NCI-H146 treated with DMSO at 0.1 percent for 48 hours (cell line): ENCODE results near the gene EIF4E3.

Source experiments
- DNase-seq: peaks from one replicate; lab custom pipeline; 2025; ENCODE audit not compliant: unreplicated experiment; lab: John Stamatoyannopoulos, UW

The EIF4E3 gene

DNA sequence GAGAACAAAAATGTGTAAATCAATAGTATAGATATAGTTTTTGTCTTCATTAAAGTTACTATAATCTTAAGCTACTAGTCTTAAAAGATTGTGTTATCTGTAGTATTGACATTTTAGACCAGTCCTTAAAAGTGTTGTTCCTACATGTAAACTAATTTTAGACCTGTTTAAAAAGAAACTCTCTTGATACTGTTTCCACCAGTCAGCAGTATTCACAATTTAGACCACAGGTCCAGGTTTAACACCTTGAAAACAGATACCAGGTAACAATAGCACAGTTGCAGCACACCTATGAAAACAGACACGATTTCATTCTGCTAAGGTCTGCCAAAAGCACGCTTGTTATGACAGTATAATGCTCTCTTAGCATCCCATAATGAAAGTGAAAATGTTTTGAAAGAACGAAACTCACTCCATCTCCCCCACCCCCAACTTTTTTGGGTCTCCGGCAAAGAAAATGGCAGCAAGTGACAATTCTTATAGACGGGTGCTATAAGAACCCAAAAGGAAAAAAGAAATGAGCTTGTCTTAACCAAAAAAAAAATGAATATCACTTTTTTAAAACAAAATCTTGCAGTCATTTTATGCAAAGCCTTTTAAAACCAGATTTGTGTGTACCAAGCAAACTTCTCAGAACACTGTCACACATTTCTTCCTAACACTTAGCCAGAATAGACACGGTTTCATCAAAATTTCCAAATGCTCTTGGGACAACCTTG is 1.6 kb downstream of the EIF4E3 start:
- DNase-seq = no peak

DNA sequence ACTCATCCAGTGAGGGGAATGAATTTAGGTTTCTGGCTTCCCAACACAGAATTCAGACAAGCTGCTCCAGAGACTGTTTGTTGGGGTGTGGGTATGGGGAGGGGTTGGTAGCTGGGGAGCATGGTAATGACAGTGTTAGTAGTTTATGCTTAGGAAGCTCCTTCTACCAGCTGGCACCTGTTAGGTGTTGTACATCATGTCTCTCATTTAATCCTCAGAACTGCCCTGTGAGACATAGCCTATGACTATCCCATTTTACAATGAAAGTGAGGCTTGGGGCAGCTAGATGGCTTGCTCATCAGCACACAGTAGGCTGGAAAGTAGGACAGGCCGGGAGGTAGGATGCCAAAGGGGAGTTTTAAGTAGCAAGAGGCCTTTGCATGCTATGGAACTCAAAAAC is 2.5 kb downstream of the EIF4E3 start:
- DNase-seq = no peak

DNA sequence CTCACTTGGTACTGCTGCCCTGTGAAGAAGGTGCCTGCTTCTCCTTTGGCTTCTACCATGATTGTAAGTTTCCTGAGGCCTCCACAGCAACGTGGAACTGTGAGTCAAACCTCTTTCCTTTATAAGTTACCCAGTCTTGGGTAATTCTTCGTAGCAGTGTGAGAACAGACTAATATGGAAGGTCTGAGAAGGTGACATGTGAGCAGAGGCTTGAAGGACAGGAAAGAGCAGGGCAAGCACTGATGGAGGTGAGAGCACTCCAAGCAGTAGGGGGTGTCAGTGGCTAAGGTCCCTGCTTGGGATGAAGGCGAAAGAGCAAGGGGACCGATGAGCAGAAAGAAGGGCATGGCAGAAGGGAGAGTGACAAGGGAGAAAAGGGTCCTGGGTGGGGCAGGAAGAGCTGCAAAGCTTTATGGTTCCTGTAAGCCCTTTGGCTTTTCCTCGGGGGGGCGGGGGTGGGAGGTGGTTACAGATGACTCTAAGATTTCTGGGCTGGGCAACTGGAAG is 3.5 kb downstream of the EIF4E3 start:
- DNase-seq = no peak

DNA sequence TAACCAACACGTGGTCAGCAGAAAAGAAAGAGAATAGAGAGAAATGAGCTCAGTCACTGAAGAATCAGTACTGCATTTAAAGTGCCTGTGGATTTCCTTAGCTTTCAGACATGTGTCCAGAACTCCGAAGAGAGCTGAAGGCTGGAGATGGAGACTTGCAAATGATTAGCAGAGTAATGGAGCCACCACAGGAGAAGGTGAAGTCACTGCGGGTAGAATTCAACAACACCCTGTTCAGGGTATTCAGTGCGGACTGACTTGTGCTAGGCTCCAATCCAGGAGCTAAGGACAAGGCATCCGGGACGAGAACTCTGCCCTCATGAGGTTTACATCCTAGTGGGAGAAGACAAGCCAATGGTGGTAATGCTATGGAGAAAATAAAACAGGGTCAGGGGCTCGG is 4.2 kb downstream of the EIF4E3 start:
- no peak for DNase-seq

DNA sequence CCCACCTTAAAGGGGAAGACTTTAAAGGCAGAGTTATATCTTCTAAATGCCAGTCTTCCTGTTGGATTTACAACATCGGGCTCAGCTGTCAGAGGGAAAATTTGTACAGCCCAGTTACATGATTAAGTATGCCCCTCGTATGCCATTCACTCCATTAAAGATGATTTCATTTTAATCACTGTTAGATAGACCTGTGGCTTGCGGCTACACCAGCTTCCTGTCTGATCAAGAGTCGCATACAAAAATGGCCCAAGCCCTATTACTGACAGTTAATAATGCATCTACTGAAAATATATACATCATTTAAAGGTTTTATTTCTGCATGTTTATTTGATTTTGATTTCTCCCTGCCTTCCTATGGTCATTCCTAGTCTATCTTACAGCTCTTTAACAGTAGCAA is 7.1 kb downstream of the EIF4E3 start:
- DNase-seq = no peak

DNA sequence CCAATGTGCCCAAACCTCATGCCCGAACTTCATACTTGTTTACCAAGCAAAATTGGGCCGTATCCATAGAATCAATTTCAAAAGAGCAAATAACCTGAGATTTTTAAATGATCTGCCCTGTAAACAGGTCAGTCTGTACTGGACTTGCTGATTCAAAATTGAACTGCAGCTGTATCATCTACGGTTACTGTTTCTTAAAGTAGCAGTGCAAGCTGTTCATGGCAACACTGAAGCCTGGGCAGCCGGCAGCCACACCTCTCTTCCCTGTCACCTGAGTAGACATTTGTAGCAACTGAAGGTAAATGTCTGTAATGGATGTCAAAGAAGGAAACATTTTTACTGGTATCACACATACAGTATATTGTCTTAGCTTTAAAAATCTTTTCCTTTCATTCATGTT is 10.6 kb downstream of the EIF4E3 start:
- no peak for DNase-seq

DNA sequence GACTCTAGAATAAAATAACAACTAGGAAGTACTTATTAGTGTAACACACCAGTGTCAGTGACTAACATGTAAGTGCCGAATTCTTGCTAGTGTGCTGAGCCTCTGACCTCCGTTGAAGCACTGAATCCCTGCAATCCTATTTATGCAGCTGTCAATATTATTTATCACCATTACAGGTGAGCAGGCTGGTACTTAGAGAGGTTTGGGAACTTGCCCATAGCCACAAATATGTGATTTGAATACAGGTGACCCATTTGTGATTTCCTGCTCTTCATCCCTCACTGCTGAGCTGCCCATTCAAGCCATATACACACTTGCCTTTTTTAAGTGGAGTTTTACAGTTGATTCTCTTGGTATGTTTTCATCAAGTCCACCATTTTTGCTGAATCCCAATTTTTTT is 12.2 kb downstream of the EIF4E3 start:
- peak; percentile 64 for DNase-seq

DNA sequence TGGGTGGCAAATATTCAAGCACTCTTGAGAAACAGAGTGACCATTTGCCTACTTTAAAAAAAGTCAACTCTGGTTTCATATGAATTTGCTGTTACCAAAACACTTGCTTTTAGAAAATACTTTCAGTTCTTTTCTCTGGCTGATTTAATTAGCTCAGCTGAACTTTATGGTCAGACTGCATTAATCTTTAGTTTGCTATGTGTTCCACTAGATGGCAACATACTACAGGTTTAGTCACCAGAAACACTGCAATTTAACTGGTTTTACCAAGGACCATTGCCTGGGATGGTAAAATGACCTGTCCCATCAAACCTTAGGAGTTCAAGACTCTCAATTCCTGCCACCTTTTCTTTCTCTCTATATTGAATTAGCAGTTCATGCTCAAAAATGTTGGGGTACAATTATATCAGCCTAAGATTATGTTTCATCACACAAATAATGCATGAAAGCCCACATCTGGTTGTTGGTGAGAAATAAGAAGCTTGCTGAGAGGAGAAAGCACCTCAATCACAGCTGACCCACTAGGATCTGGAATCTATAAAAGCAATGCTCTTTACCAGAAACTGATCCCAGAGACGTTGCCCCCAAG is 14.2 kb downstream of the EIF4E3 start:
- DNase-seq = peak; percentile 45

DNA sequence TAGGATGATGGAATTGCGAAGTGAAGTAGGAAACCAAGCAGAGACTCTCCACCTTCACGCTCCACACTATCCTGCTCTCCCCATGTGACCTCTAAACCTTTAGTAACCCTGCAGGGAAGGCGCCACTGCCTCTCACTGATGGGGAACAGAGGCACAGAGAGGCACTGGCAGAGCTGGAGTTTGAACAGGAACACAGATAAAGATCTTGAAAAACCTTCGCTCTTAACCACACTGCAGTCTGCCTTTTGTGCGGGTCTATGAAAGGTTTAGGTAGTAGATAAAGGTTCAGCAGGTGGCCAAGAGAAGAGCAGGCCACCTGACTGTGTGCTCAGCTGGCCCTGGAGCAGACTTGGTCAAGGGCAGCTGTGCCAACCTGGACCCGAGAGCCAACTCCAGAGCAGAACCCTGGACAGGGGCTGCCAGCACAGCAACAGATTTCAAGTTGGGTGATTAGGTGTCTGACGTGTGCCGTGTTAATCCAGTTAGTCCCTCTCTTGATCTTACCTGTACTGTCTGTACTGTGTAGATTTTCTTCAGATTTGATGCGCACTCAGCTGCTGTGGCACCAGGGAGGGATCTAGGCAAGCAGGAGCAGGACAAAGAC is 15.2 kb downstream of the EIF4E3 start:
- peak; percentile 35 for DNase-seq

DNA sequence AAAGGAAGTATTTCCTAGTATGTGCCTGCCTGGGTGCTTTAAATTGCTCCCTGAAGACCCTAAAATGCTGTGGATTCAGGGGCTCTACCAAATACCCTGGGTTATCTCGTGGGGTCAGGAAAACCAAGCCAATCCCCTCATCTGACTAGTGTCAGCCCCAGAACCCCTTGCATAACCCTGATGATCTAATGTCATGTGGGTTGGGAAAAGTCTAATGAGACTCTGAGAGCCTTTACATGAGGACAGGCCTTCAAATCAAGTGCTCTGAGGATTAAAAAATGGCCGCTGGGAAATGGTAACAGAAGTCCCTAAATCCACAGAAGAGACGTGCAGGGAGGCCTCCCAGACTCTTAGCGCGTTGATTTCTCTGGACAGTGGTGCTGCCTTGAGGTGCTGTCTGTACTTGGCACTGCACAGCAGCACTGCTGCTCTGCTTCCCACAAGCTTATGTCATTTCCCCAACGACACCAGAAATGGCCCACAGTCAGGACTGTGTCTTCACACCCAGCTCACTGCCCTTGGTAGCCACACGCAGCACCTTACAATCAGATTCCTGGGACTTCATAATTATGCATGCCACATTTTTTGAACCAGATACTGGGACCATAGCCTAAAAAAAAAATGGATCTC is 16.6 kb downstream of the EIF4E3 start:
- no peak for DNase-seq

DNA sequence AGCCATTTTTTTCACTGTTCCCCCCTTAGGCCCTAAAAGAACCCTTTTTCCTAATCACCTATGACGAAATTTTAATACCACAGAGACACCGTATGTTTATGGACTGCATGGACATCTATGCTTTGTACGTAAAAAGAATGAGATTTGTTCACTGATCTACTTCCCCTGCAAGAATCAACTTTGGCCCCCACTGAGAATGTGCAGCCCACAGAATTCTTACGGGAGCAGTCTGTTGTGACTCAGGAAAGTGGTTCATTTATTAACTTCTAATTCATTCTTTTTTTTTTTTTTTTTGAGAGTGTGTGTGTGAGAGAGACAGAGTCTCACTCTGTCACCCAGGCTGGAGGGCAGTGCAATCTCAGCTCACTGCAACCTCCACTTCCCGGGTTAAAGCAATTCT is 17.6 kb downstream of the EIF4E3 start:
- DNase-seq = no peak

DNA sequence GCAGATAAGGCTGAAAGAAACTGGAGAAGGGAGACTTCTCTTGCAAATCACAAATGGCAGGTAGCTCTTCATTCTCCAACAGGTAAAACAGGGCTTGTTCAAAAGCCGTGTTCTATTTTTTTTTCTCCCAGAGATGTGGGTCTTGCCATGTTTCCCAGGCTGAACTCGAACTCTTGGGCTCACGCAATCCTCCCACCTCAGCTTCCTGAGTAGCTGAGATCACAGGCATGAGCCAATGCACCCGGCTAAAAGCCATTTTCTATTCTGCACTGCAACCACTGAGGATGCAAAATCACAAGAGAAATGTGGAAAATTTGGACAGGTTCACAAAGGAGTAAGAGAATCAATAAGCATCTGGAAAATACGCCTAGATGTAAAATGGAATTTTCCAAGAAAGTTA is 19.5 kb downstream of the EIF4E3 start:
- no peak for DNase-seq

DNA sequence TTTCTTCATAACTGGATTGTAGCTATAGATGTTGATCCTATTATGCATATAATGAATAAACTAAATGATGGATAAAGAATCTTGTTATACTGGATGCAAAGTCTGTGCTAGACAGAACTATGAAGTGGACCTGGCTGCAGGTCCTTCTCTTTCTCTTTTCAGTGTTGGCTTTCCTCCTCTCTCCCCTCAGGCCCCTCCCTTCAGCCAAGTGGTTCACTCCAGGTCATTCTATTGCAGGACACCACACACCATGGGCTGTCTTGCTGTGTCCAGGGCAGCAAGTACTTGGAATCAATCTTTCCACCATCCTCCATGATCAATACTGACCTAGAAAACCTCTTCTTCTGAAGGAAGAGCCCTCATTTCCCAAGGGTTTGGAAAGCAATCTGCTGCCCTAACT is 20.3 kb downstream of the EIF4E3 start:
- DNase-seq = no peak

DNA sequence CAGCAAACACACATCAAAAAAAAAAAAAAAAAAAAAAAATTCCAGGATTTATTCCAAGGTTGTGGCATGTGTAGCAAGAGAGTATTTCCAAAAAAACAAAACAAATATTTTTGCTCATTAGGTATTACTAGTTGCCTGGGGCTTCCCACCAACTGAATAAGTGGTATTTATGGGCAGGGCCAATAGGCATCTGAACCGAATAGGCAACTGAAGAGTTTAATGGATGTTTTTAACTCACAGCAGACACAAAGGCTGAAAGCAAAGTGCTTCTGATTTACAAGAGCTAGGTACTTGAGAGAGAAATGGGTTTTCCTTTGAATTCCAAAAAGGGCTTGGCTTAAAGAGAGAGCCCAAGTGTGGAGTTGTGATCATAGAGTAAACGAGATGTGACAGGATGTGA is 21.4 kb downstream of the EIF4E3 start:
- no peak for DNase-seq

DNA sequence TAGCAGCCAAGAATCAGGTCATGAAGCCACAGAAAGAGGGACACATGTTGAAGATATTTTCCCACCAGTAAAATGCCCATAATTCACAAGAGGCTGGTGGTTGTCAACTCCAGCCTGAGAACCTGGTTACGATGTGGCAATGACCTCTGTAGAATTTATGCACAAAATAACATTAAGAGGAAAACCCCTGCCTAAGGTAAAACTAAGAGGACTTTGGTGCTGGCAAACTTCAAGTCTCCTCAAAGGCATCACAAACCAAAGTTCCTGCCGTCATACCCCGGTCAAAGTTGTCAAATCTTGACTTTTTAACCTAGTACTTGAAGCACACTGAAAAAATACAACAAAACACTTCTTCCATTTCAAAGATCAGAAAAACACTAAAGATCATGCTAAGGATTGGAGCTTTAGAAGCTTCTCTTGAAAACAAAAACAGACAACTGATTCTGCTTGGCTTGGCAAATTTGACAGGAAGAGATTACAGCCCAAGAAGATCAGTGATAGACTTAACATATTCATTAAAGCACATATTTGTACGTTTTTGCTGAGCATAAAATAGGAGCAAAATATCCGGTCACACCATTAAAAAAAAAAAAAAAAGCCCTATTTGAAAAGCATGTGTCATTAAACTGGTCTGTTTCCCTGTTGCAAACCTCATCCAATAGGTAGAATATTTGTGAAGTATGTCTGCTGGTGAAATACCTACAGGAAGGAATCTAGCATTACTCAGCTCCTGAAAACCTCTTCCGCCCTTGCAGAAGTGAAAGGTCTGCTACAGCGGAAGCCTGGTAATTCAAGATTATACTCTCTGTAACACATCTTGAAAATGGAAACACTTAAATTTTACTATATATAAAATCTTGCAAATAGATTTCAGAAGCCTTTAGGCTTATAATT is 22.8 kb downstream of the EIF4E3 start:
- no peak for DNase-seq

DNA sequence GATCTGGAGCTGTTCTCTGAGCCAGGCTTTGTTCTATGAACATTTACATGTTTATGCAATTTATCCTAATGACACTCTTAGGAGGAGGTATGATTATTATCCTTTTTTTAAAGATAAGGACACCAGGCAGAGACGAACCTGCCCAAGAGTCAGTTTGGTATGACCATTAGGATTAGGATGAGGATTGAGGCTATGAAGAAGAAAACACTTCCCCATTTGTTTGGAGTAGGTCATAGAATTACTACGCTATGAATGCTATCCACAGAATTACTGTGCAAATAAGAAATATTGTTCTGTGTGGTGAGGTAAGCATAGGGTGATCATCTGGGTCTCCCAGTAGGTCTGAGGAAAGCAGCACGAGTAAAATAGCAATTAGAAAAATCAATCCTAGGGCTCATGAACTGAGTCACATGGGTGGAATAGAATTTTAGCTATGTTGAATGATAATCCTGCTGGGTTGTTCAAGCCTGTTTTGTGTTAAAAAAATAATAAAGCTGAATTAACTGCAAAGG is 23.9 kb downstream of the EIF4E3 start:
- peak; percentile 26 for DNase-seq

DNA sequence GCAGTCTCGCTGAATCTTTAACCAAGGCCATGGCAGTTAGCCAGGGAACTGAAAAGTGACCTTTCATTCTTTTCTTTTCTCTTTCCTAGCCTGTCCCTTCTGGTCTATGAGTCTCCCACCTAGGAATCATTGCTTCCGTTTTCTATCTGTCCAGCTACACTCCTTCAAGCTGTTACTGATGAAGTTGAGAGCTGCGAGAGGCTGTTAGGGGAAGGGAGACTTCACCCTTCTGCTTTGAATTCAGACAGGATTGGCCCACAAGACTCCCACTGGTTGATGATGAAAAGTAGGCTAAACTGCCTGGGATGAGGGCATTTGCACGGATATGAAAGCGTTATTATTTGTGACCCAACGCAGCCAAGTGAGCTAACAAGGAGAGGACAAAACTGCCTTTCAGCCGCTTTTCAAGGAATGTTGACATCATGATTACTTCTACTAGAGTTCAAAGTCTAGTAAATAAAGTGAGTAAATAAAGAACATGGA is 30.2 kb downstream of the EIF4E3 start:
- DNase-seq = no peak

DNA sequence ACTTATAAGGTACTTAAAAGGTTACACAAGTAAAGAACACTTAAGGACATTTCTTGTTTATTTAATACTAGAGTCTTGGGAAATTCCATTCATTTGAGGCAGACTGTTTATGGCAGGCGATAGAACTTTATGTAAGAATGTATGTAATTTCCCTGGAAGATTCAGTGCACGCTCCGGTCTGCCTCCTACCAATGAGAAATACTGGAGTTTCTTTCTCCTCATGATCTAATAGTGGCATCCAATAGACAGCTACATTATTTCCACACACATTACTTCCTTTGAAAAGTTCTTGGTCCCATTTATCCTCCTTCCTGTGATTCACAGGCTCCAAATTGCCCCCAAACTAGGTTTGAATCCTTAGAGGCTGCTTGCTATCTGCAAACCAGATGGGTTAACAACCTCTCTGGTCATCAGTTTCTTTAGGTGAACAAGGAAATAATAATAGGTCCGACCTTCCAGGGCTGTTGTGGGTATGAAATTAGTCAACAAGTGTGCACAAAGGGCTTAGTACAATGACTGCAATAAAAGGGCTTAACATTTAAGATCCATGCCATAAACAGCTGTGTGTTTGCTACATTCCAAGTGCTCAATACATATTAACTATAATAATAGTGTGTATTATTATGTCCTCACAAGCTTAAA is 30.7 kb downstream of the EIF4E3 start:
- DNase-seq = no peak

DNA sequence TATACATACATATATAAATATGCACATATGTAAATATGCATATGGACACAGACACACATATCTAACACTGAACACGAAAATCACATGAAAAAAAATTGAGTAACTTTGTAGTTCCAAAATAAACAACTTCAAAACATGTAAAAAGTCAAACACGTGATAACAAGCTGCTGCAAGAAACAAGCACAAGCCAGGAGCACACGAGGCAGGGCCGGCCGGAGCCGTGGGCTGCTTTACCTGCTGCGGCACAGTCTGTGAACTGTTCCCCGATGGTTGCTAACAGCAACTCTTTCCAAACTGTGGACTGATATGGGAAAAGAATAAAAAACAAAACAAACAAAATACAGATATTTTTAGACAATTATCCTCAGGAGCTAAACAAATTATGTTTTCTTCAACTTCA is 31.6 kb downstream of the EIF4E3 start:
- no peak for DNase-seq

DNA sequence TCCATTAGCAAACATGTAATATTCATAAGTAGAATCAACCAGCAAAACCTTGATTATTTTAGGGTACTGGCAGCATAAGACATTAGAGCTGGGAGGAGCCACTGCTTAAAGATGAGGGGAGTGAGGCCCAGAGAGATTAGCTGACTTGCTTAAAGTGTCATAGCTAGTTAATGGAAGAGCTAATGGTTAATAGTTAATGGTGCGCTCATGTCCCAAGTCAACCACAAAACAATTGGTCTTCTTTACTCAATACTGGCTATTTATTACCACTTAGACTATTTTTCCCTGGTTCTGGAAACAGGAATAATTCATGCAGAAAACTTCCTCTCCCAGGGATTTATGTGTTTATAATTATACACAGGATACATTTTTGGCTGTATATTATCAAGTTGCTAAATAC is 33.1 kb downstream of the EIF4E3 start:
- DNase-seq = no peak
